ENCODE measurements around the gene NPM3. TPM values are rescaled to one million over a fixed set of nuclear protein-coding genes. Genes with fewer than 3 reads are reported as not detected.

The NPM3 gene
- total RNA-seq, 1 experiment from 2014 or later, result 117 TPM

DNA sequence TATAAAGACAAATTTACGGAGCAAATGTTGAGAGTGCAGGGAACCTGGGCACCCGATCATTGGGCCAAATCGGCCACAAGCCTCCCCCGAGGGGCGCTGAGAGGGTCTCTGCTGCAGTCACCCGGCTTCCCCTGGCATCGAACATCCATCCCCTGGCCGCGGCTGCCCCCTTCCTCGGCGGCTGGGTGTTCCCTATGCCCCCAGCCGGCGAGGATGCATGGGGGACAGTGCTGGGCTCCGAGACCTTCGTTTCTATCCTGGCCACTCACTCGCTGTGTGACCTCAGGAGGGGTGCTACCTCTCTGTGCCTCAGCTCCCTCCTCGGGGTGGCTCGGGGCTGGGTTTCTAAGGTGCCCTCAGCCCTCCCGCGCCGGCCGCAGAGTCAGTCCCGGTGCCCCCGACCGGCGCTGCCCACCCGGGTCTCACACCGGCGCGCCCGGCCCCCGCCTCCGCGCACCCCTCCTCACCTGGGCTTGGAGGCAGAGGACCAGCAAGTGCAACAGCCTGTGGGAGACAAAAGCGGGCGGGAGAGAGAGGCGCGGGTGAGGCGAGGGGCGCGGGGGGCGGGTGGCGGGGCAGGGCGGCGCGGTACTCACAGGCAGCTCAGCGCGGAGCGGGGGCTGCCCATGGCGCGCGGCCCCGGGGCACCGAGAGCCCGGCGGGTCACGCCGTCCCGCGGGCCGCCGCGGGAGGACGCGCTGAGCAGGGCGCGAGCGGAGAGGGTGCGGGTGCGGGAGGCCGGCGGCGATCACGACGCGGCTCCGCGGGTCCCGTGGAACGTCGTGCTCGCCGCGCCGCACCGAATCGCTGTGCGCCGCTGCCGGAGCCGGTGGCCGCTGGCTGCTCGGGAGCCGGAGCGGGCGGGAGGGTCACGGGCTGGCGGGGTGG lies 7.7 kb downstream of the NPM3 start, which contains the start of gene FGF8:
Gene FGF8, minus strand, starts transcription at position 842 of the 888 bp plus-strand sequence. Its CDS starts 214 bp downstream, at position 628.
- no peak for DNase-seq (ENCODE audit: low read depth)

DNA sequence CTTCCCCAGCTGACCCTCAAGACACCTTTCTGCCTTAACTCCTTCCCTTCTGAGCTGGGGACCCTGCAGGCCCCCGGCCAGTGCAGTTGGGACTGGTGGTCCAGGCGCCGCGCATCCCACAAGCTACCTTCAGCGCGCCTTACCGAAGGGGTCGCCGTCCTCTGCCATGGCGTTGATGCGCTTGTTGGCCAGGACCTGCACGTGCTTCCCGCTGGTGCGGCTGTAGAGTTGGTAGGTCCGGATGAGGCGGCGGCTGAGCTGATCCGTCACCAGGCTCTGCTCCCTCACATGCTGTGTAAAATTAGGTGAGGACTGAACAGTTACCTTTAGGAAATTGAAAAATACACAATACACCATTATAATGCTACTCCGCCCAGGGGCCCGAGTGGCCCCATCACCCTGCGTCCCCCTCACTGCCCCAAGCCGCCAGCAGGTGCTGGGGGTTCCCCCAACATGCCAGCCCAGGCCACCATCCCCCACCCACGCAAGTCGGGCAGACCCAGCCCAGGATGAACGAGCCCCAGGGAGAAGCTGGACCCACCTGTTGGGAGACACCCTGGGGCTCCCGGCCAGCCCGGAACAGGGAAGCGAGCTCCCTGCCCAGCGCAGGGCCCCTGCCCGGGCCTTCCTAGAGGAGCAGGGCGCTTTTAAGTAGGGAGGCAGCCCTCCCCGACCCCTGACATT lies 8.5 kb downstream of the NPM3 start:
- DNase-seq (ENCODE audit: low read depth), result no peak

- no peak for DNase-seq (ENCODE audit: low read depth)
These were observed 9.2 kb downstream of the NPM3 start for GRCh38 chr10:101773923-101774588.

GRCh38 chr10:101772895-101773761 lies 10.1 kb downstream of the NPM3 start:
- no peak for DNase-seq (ENCODE audit: low read depth)

- DNase-seq (ENCODE audit: low read depth), result no peak
These were observed 11.0 kb downstream of the NPM3 start for GRCh38 chr10:101772017-101772894.

DNA sequence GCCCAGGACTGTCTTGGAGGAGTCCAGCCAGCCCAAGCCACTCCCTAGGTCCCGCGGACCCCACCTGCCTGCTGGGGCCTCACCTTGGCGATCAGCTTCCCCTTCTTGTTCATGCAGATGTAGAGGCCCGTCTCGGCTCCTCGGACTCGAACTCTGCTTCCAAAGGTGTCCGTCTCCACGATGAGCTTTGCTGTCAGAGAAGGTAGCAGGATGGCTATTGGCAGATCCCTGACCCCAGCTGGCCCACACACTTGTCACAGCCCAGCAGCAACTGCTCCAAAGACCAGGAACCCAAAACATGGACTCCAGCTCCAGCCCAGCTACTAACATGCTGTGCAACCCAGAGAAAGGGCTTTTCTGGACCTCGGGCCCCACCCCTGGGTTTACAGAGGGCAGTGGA lies 11.9 kb downstream of the NPM3 start:
- DNase-seq (ENCODE audit: low read depth), result no peak

GRCh38 chr10:101770331-101771215 lies 12.7 kb downstream of the NPM3 start:
- no peak for DNase-seq (ENCODE audit: low read depth)

DNA sequence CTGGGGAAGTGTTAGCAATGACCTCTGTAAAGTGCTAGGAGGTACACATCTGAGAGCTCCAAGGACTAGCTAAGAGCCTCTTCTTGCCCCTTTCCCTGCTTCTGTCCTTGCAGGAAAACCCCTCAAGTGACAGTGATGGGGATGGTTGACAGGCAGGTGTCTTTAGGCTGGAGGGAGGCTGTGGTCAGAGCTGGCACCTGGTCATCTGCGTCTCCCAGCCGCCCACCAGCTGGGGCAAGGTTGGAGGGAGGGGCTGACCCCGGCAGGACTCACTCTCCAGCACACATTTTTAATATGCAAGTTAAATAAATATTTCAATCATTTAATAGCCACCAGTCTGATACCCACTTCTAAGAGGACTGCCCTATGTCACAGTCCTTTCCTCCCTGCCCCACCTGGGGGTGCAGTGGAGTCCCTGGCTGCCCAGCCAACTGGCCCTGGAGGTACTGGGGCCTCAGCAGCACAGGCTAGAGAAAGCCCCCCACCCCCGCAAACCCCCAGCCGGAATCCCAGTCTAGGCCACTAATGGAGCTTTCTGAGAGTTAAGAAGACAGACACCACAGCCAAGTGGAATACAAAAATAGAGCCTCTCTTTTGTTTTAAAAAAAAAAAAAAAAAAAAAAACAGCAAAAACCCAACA lies 13.6 kb downstream of the NPM3 start:
- no peak for DNase-seq (ENCODE audit: low read depth)

- DNase-seq (ENCODE audit: low read depth), result no peak
These were observed 14.5 kb downstream of the NPM3 start for GRCh38 chr10:101768791-101769170.

DNA sequence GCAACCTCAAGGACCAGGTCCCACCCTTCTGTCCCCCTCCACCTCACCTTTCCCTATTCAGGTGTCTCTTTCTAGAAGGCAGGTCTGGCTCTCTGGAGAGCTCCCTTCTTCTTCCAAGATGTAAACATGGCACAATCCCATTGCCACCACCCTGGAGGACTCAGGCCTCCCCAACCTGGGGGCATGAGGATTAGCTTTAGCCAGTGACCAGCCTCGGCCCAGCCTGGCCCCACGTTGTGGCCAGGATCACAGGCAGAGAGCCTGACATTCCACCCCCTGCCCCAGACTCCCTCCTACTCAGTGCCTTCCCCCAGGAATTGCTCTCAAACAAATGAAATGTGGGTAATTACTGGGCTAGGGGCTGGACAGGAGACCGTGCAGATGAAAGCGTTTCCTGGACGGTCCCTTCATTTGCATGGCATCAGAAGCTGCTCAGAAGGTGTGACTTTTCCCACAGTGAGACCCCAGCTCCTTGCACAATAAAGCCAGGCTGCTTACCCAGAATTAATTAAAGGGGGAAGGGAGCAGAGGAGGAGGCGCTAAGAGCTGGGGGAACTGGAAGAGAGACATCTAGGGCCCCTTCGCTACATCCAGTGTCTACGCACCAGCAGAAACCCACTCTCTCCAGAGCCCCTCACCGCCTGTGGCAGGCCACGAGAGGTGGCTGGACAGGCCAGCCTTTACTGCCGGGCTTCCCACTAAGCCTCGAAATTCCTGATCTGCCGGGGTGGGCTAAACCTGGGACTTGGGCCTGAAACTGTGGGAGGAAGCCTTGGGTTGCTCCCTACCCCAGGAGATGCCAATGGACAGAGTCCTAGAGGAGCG lies 15.1 kb downstream of the NPM3 start:
- no peak for DNase-seq (ENCODE audit: low read depth)

- DNase-seq (ENCODE audit: low read depth), result no peak
These were observed 15.7 kb downstream of the NPM3 start for GRCh38 chr10:101767600-101767945.

DNA sequence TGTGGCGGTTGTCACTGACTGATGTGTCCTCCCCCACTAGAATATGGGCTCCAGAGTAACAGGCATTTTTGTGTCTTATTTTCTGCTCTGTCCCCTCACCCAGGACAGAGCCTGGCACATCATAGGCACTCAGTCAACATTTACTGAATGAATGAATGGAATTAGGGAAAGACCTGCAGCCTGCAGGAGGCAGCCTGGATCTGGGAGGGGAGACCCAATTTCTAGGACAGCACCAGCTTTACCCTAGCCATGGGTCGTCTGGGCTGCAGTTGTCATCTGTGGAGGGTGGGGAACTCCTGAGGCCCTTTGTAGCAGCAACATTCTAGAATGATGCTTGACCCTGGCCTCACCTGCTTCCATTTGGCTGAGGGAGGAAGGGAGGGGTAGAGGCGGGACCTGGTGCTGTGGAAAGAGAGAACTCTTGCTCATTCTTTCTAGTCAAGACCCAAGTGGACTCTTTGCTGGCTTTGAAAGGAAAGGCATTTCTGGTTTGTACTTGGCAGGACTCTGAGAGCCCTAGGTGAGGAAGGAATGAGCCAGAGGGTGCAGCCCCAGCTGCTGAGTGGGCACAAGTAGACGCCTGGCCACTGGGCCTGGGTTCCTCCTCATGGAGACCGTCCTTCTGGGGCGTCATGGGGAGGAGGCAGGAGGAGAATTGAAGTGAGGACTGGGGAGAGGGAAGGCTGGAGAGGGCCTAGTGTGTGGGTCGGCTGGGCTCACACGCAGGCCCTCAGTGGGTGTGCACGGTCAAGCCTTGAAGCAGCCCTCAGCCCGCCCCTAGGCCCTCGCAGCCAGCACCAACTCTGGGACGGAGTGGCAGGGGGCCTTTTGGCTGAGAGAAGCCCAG lies 16.3 kb downstream of the NPM3 start:
- no peak for DNase-seq (ENCODE audit: low read depth)

DNA sequence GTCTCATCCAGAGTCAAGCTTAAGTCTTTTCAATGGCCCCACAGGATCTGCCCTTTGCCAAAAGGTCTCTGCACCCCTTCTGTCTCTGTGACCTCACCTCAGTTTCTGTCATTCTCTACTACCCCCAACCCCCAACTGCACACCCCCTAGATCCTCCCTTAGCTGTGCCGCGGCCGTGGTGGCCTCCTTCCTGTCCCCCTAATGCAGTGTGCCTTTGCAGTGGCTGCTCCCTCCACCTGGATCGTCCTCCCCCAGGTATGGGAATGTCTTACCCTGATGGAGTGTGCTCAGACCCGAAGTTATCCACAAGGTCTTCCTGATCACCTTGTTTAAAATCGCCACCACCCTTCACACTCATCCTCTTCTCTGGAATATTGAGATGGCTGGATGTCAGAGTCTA lies 16.9 kb downstream of the NPM3 start:
- DNase-seq (ENCODE audit: low read depth), result no peak

DNA sequence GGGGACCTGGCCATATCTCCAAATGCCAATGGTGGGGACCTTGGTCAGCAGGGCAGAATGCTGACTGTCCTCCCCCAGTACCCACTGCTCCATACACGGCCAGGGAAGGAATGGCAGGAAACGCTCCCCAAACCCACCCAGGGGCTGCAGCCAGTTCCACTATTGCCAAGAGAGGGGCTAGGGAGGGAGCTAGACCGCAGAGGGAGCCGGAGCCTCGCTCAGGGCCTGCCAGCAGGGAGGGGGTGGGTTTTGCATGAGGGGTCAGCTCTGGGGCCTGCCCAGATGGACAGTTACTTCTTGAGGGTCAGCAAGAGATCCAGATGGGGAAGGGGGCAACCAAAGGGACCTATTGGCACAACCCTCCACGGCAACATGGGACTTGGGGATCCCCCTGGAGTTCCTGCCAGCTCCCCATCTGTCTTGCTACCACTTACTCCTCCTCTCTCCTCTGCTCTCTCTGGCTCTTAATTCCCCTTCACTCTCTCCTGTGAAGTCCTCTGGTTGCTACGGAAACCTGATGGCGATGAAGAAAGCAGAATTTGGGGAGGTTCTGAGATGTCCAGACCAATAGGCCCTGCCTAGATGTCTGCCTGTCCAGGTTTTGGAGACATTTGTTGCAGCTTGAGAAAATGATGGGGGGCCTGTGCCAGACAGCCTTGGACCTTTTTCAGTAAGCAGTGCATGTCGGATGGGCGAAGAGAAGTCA lies 20.0 kb downstream of the NPM3 start:
- no peak for DNase-seq (ENCODE audit: low read depth)

DNA sequence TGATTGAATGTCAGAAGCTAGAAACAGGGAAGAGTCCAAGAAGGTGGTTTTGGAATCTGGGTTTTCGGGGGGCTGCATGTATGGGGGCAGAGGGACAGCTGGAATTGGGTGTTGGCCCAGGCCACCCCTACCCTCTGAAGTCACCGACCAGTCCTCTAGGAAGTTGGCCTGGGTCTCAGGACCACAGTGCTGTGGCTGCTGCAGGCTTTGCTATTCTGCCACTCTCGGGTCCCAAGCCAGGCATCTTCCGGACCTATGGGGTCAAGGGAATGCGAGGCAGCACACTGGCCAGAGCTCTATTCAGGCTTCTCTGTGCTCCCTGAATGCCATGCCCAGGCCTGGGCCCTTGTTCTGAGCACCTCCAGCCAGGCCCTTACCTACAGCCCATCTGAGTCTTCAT lies 20.5 kb downstream of the NPM3 start:
- no peak for DNase-seq (ENCODE audit: low read depth)

GRCh38 chr10:101761226-101761625 lies 22.0 kb downstream of the NPM3 start:
- no peak for DNase-seq (ENCODE audit: low read depth)

All from LHCN-M2 (cell line).